Urothelium cell line (cell line): ENCODE results near the gene CDK8.

Experiments used
- DNase-seq: peaks from one replicate; pipeline ENCODE4 v3.0.0; 2011; ENCODE audit warnings: low spot score, mixed read lengths
- FAIRE-seq: peaks from 2 replicates; lab custom pipeline; 2011; peaks lifted over from hg19 to GRCh38; lab: Jason Lieb, UNC

The CDK8 gene

GRCh38 chr13:26435171-26435570 is 181.2 kb downstream of the CDK8 start:
- no peak for DNase-seq
- no peak for FAIRE-seq

DNA sequence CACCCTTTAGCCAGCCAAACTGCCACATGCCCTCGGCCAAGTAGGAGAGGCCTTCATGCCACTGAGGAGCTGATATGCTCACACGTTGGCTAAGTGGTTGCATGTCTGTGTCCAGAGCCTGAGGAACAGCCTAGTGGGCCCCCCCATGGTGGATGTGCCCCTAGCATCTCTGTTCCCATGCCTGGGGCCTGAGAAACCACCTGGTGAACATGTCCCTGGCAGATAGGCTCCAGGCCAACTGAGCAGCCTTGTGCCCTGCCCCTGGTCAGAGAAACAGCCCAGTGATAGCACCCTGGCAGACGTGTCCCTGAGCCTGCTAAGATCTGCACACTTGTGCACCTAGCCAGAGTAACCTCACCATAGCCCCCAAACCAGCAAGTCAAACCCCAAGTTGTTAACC is 181.7 kb downstream of the CDK8 start:
- DNase-seq (no peak), FAIRE-seq (no peak)

DNA sequence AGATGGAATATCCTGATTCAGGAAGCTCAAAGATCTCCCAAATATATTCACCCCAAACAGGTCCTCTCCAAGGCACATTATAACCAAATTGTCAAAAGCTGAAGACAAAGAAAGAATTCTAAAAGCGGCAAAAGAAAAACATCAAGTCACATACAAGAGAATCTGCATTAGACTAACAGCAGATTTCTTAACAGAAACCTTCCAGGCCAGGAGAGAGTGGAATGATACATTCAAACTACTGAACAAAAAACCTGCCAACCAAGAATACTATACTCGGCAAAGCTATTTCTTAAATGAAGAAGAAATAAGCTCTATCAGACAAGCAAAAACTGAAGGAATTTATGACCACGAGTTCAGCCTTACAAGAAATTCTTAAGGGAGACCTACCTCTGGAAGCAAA is 183.0 kb downstream of the CDK8 start:
- FAIRE-seq (no peak), DNase-seq (no peak)

DNA sequence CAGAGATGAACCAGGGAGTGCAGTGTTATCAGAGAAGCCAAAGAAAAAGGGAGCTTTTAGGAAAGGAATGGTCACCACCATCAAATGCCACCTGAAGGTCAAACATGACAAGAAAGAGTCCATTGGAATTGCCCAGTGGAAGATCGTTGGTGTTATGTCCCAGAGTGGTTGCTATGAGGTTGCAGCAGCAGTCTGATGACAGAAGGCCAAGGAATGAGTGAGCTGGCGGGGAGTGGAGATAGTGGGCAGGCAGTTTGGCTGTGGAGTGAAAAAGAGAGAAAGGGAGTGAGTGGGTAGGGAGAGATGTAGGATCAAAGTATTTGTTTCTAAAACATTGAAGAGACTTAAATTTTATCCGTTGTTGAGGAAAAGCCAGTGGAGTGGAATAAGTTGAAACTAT is 186.2 kb downstream of the CDK8 start:
- DNase-seq: no peak
- no peak for FAIRE-seq

DNA sequence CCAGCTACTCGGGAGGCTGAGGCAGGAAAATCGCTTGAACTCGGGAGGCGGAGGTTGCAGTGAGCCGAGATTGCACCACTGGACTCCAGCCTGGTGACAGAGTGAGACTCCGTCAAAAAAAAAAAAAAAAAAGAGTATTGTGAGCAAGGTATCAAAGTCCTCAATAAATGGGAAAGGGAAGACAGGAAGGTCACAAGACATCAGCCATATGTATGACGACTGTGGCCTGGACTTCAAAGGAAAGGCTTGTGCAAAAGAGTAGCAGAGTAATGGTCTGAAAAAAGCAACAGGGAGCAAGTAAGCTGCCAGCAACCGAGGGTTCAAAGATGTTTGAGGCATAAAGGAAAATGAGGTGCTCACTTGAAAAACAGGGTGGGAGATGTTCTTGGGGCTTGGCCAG is 187.5 kb downstream of the CDK8 start:
- no peak for DNase-seq
- FAIRE-seq: no peak

DNA sequence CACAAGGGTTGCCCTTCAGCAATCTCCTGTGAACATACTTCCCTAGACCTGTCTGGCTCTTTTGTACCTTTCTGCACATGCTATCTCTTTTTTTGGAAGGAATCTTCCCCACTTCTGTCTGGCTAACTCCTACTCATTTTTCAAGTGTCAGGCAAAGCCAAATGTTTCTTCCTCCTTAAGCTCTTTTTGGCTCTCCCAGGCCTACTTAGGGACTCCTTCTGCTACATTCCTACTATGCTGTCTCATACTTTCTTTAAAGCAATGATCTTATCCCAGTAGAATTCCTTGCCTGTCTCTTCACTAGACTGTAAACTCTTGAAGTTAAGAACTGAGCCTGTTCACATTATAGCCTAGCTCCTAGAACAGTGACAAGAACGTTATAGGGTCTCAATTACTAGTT is 188.6 kb downstream of the CDK8 start:
- FAIRE-seq (no peak), DNase-seq (no peak)

GRCh38 chr13:26445092-26445491 is 191.2 kb downstream of the CDK8 start:
- no peak for FAIRE-seq
- DNase-seq: no peak

DNA sequence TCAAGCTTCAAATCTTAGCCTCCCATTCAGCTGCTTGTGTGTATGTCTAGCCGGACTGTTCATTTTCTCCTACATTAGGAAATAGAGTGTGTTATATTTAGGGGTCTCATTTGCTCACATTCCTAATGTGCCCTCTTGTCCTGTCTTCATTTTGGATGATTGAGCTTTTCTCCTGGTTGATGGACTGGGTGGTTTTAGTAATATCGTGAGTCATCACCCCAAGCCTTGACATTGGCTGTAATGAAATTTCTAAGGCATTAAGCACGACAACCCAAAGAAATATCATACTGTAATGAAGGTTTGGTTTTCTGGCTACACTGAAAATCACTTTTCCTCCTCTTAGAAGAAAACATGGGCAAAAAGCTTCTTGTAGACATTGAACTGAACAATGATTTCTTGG is 192.8 kb downstream of the CDK8 start:
- DNase-seq: no peak
- FAIRE-seq: no peak

DNA sequence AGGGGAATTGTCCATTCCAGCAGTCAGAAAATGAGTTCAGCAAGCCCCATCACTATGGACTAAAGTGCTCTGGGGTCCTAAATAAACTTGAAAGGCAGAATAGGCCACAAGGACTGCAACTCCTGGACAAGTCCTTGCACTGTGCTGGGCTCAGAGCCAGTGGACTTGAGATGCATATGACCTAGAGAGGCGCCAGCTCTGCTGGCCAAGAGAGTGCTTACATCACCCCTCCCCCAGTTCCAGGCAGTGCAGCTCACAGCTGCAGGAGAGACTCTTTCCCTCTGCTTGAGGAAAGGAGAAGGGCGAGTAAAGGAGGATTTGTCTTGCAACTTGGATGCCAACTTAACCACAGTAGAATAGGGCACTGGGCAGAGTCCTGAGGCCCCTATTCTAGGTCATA is 194.1 kb downstream of the CDK8 start:
- no peak for FAIRE-seq
- no peak for DNase-seq

GRCh38 chr13:26449063-26449848 is 195.3 kb downstream of the CDK8 start:
- no peak for FAIRE-seq

More at GRCh38 chr13:26449063-26449848, 195.3 kb downstream of the CDK8 start:
- no peak for DNase-seq
